Measurements from ENCODE around the gene ELFN1. TPM values are rescaled to one million over a fixed set of nuclear protein-coding genes. Genes with fewer than 3 reads are reported as not detected.

The ELFN1 gene
- total and polyA plus RNA-seq, 5 donors: 9.1 to 13.7 (median 12.4) TPM

- Histone ChIP-seq H3K27me3 (ENCODE audit: control insufficient read depth, insufficient read depth) (no peaks in the 10 kb centered on the region), H3K4me3 (ENCODE audit: low read length) (no peak overlapping the region), H3K27ac (ENCODE audit: low read length) (no peak overlapping the region), H3K4me1 (ENCODE audit: control insufficient read depth, insufficient read depth, low read length) (no peaks in the 10 kb centered on the region), H3K9me3 (ENCODE audit: control insufficient read depth, low read length) (peaks cover 6% of the 10 kb centered on the region)
- intact Hi-C loops (cut with DNase I): no loop called here
- no peak for DNase-seq
- 58% methylated on average over 15 of the region's 15 CpGs for WGBS
- no peak for ATAC-seq
Measured at GRCh38 chr7:1632916-1633785, 36.9 kb upstream of the ELFN1 start.

- H3K4me3 ChIP-seq (ENCODE audit: low read length): no peak overlapping the region
- peaks cover 6% of the 10 kb centered on the region for H3K9me3 ChIP-seq (ENCODE audit: control insufficient read depth, low read length)
- H3K27ac ChIP-seq (ENCODE audit: low read length): no peak overlapping the region
- WGBS: 92% methylated on average over 1 of the region's 1 CpG
- DNase-seq (no peak), ATAC-seq (no peak)
- intact Hi-C loops (cut with DNase I): no loop called here
- H3K4me1 ChIP-seq (ENCODE audit: control insufficient read depth, insufficient read depth, low read length): no peaks in the 10 kb centered on the region
- no peaks in the 10 kb centered on the region for H3K27me3 ChIP-seq (ENCODE audit: control insufficient read depth, insufficient read depth)
Measured at GRCh38 chr7:1635401-1635800, 34.7 kb upstream of the ELFN1 start.

GRCh38 chr7:1637155-1637554 is 32.9 kb upstream of the ELFN1 start:
- Histone ChIP-seq H3K9me3 (ENCODE audit: control insufficient read depth, low read length) (peaks cover 6% of the 10 kb centered on the region), H3K27me3 (ENCODE audit: control insufficient read depth, insufficient read depth) (no peaks in the 10 kb centered on the region), H3K4me1 (ENCODE audit: control insufficient read depth, insufficient read depth, low read length) (no peaks in the 10 kb centered on the region), H3K27ac (ENCODE audit: low read length) (no peak overlapping the region), H3K4me3 (ENCODE audit: low read length) (no peak overlapping the region)
- intact Hi-C loops (cut with DNase I): no loop called here
- no peak for ATAC-seq
- 98% methylated on average over 2 of the region's 2 CpGs for WGBS
- DNase-seq: no peak

GRCh38 chr7:1638215-1638661 is 31.8 kb upstream of the ELFN1 start:
- H3K27me3 ChIP-seq (ENCODE audit: control insufficient read depth, insufficient read depth): no peaks in the 10 kb centered on the region
- no peak overlapping the region for H3K4me3 ChIP-seq (ENCODE audit: low read length)
- intact Hi-C loops (cut with DNase I): no loop called here
- peaks cover 6% of the 10 kb centered on the region for H3K9me3 ChIP-seq (ENCODE audit: control insufficient read depth, low read length)
- peak; percentile 25 to 50 for ATAC-seq
- peak in 1 of 3 donors; percentile 58 for DNase-seq
- H3K4me1 ChIP-seq (ENCODE audit: control insufficient read depth, insufficient read depth, low read length): no peaks in the 10 kb centered on the region
- H3K27ac ChIP-seq (ENCODE audit: low read length): no peak overlapping the region
- 18% methylated on average over 11 of the region's 11 CpGs for WGBS

GRCh38 chr7:1639071-1639470 is 31.0 kb upstream of the ELFN1 start:
- Histone ChIP-seq H3K9me3 (ENCODE audit: control insufficient read depth, low read length) (peaks cover 6% of the 10 kb centered on the region), H3K4me3 (ENCODE audit: low read length) (no peak overlapping the region), H3K4me1 (ENCODE audit: control insufficient read depth, insufficient read depth, low read length) (no peaks in the 10 kb centered on the region), H3K27ac (ENCODE audit: low read length) (no peak overlapping the region), H3K27me3 (ENCODE audit: control insufficient read depth, insufficient read depth) (no peaks in the 10 kb centered on the region)
- DNase-seq: no peak
- no peak for ATAC-seq
- 87% methylated on average over 8 of the region's 8 CpGs for WGBS
- intact Hi-C loops (cut with DNase I): no loop called here

GRCh38 chr7:1639532-1640175 is 30.4 kb upstream of the ELFN1 start:
- ATAC-seq (no peak), DNase-seq (no peak)
- intact Hi-C loops (cut with DNase I): loop anchor here in 1 of 4 donors (10.0 kb wide), 1 partner anchor 575 kb away; no protein-coding TSS in a partner anchor
- 51% methylated on average over 15 of the region's 15 CpGs for WGBS
- Histone ChIP-seq H3K9me3 (ENCODE audit: control insufficient read depth, low read length) (peaks cover 5% of the 10 kb centered on the region), H3K4me3 (ENCODE audit: low read length) (no peak overlapping the region), H3K27ac (ENCODE audit: low read length) (no peak overlapping the region), H3K27me3 (ENCODE audit: control insufficient read depth, insufficient read depth) (no peaks in the 10 kb centered on the region), H3K4me1 (ENCODE audit: control insufficient read depth, insufficient read depth, low read length) (no peaks in the 10 kb centered on the region)

GRCh38 chr7:1640376-1641172 is 29.5 kb upstream of the ELFN1 start:
- Histone ChIP-seq H3K27me3 (ENCODE audit: control insufficient read depth, insufficient read depth) (no peaks in the 10 kb centered on the region), H3K27ac (ENCODE audit: low read length) (no peak overlapping the region), H3K9me3 (ENCODE audit: control insufficient read depth, low read length) (peaks cover 2% of the 10 kb centered on the region), H3K4me1 (ENCODE audit: control insufficient read depth, insufficient read depth, low read length) (no peaks in the 10 kb centered on the region), H3K4me3 (ENCODE audit: low read length) (no peak overlapping the region)
- WGBS: 73% methylated on average over 21 of the region's 21 CpGs
- DNase-seq (no peak), ATAC-seq (no peak)
- intact Hi-C loops (cut with DNase I): loop anchor here in 1 of 4 donors (10.0 kb wide), 1 partner anchor 574 kb away; no protein-coding TSS in a partner anchor

- H3K27me3 ChIP-seq (ENCODE audit: control insufficient read depth, insufficient read depth): no peaks in the 10 kb centered on the region
- no peak overlapping the region for H3K27ac ChIP-seq (ENCODE audit: low read length)
- 83% methylated on average over 11 of the region's 11 CpGs for WGBS
- H3K9me3 ChIP-seq (ENCODE audit: control insufficient read depth, low read length): peaks cover 1% of the 10 kb centered on the region
- H3K4me3 ChIP-seq (ENCODE audit: low read length): no peak overlapping the region
- H3K4me1 ChIP-seq (ENCODE audit: control insufficient read depth, insufficient read depth, low read length): no peaks in the 10 kb centered on the region
- intact Hi-C loops (cut with DNase I): loop anchor here in 1 of 4 donors (10.0 kb wide), 1 partner anchor 574 kb away; no protein-coding TSS in a partner anchor
- no peak for ATAC-seq
- peak in 1 of 3 donors; percentile 42 for DNase-seq
Measured at GRCh38 chr7:1641173-1641572, 28.9 kb upstream of the ELFN1 start.

GRCh38 chr7:1641661-1642260 is 28.3 kb upstream of the ELFN1 start:
- DNase-seq (peak in 1 of 3 donors; percentile 46), ATAC-seq (no peak)
- peaks cover 1% of the 10 kb centered on the region for H3K9me3 ChIP-seq (ENCODE audit: control insufficient read depth, low read length)
- H3K4me3 ChIP-seq (ENCODE audit: low read length): no peak overlapping the region
- H3K4me1 ChIP-seq (ENCODE audit: control insufficient read depth, insufficient read depth, low read length): no peaks in the 10 kb centered on the region
- intact Hi-C loops (cut with DNase I): loop anchor here in 1 of 4 donors (10.0 kb wide), 1 partner anchor 573 kb away; no protein-coding TSS in a partner anchor
- no peak overlapping the region for H3K27ac ChIP-seq (ENCODE audit: low read length)
- WGBS: 78% methylated on average over 16 of the region's 16 CpGs
- no peaks in the 10 kb centered on the region for H3K27me3 ChIP-seq (ENCODE audit: control insufficient read depth, insufficient read depth)

GRCh38 chr7:1642291-1642731 is 27.8 kb upstream of the ELFN1 start:
- DNase-seq: no peak
- Histone ChIP-seq H3K9me3 (ENCODE audit: control insufficient read depth, low read length) (no peaks in the 10 kb centered on the region), H3K4me3 (ENCODE audit: low read length) (no peak overlapping the region), H3K4me1 (ENCODE audit: control insufficient read depth, insufficient read depth, low read length) (no peaks in the 10 kb centered on the region), H3K27ac (ENCODE audit: low read length) (no peak overlapping the region), H3K27me3 (ENCODE audit: control insufficient read depth, insufficient read depth) (no peaks in the 10 kb centered on the region)
- WGBS: 47% methylated on average over 13 of the region's 14 CpGs
- intact Hi-C loops (cut with DNase I): loop anchor here in 1 of 4 donors (10.0 kb wide), 1 partner anchor 572 kb away; no protein-coding TSS in a partner anchor
- no peak for ATAC-seq
